Hematopoietic multipotent progenitor cell (in vitro differentiated cells): Measurements from ENCODE around the gene BCL2L12. TPM values are rescaled to one million over a fixed set of nuclear protein-coding genes. Genes with fewer than 3 reads are reported as not detected.

Experiments
- DNase-seq, 3 donors: peaks; one replicate each; pipeline ENCODE4 v3.0.0-alpha.2; 2011 to 2015; ENCODE audit warnings: low read depth in 2 of 3, low spot score in 2 of 3
- total RNA-seq: library from RNA; depleted of rRNA; stranded (reverse); fragments of >200 nt; gene quantifications from one replicate; pipeline ENCODE4 v1.2.3, GENCODE V29; 2012

The BCL2L12 gene
- total RNA-seq, 1 donor, result 8.1 TPM

- no peak for DNase-seq
Observed at GRCh38 chr19:49682274-49682673, 16.5 kb downstream of the BCL2L12 start.

GRCh38 chr19:49683814-49684250 lies 18.1 kb downstream of the BCL2L12 start:
- DNase-seq, result no peak

GRCh38 chr19:49684251-49684982 lies 18.7 kb downstream of the BCL2L12 start:
- no peak for DNase-seq

DNA sequence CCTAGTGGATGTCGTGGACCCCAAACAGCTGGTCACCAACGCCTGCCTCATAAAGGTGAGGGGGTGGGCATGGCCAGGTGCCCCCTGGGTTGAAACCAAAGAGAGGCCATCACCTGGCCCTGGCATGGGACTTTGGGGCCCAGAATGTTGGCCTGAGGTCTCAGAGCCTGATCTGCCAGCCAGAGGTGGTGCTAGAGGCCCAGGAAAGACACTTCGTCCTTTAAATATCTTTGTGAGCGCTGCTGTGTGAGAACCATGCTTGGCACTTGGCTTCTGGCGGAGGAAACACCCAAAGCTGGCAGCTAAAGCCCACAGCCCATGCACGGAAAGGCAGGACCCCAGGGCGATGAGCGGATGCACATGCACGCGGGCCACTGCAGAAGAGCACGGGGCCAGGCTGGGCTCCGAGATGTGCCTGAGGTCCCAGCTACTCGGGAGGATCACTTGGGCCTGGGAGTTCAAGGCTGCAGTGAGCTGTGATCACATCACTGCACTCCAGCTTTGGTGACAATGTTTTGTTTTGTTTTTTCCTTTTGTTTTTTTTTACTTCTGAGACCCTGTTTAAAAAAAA lies 19.3 kb downstream of the BCL2L12 start:
- no peak for DNase-seq

- DNase-seq, result no peak
Observed at GRCh38 chr19:49685845-49686332, 20.2 kb downstream of the BCL2L12 start.

DNA sequence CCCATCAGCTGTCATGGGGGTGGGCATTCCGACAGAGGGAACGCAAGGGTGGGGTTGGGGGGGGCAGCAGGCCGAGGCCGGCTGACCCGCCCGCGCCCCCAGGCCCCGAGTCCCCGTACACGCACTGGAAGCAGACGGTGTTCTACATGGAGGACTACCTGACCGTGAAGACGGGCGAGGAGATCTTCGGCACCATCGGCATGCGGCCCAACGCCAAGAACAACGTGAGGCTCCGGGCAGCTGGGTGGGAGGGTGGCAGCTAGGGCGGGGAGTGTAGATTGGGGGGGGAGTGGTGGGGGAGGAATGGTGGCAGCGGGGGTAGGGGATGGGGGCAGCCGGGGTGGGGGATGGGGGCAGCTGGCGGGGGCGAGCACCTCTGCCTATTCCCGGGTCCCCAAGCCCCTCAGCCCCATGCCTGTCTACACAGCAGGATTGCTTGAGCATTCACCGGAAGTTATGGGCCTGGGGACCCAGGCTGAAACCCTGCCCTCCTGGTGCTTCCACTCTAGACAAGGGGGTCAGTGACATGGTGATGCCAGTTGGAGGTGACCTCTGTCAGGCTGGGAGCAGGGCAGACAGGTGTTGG lies 20.9 kb downstream of the BCL2L12 start:
- no peak for DNase-seq

GRCh38 chr19:49687150-49687549 lies 21.4 kb downstream of the BCL2L12 start:
- no peak for DNase-seq

DNA sequence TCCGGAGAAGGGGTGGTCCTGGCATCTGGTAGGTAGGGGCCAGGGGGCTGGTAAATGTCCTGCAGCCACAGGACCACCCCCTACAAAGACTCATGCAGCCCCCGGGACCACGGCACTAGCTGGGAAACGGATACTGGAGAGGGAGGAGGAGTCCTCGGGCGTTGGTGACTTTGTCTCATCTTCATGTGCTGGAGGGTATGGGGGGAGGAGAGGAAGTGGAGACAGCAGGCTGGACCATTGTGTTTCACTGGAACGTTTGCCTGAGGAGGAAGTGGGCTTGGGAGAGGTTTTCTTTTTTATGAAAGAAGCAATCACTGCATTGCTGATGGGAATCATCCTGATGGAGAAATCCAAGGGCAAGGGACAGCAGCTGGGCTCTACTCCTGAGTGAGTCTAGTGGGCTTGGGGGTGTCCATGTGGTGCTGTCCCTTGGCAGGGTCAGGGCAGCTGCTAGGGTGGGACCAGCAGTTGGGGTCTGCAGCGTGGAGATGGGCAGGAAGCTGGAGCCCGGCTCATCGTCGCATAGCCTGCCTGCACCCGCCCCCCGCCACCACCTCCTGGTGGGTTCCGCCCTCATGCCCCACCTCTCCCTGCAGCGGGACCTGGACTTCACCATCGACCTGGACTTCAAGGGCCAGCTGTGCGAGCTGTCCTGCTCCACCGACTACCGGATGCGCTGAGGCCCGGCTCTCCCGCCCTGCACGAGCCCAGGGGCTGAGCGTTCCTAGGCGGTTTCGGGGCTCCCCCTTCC lies 22.0 kb downstream of the BCL2L12 start:
- no peak for DNase-seq

DNA sequence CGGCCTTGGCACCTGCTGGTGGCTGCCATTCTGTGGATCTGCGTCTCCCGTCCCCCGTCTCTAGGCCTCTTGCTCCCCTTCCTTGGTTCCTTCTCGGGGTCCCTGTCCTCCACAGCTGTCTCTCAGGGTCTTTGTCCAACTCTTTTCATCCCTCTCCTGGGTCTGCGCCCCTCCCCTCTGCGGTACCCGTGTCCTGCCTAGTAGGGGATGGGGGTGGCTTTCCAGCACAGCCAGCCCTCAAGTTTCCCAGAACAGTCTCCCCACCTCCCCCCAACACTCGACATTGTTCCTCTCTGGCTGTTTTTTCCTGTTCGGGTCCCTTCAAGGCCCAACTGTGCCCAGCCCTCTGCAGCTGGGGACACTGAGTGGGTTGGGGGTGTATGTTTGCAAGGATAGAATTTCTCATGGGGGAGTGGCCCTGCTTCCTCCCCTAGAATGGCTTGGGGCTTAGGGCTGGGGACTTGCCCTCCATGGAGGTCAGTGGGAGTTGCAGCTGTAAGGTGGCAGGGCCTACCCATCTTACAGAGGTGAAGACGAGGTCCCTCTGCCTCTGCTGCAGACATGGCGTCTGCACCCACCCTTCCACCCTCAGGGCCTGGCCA lies 22.9 kb downstream of the BCL2L12 start:
- no peak for DNase-seq

DNA sequence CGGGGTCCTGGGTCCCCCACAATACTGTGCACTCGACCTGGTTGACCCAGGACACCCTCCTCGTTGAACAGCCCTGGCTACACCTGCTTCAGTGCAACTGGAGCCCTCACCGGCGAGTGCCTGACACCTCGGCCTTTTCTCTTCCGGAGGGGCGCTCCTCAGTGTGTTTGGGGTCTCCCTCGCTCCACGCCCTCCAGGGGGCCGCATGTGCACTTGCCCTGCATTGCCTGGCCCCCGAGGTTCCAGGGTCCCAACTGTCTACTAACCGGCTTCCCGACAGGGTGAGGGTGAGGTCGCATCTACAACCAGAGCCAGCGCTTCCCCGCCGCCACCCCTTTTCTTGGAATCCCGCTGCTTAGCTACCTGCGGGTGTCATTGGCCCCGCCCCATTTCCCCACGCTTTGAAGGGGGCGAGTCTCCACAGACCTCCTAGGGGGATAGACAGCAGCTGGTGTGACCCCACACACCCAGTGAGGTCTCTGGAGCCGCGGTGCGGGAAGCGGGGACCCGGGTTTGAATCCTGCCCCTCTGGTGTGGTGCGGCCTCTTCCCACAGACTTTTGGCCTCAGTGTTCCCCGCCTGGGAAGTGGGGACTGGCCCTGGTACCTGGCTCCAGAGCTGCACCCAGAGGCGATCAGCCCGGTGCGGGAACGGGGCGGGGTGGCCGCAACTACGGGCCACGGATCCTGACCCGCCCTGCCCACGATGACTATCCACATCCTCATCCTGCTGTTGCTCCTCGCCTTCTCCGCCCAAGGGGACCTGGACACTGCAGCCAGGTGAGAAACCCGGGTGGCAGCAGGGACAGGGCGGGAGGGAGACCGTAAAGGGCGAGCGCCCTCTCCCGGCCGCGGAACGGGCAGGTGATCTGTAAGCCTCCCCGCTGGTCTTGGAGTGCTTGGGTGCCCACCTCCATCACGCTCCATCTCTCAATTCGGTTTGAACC lies 23.7 kb downstream of the BCL2L12 start, which contains the start of gene ADM5:
TSS of gene ADM5 (plus strand) at position 462 of the 946 bp plus-strand sequence. CDS start at position 706, 244 bp downstream.
- peak in 1 of 3 donors; percentile 30 for DNase-seq

DNA sequence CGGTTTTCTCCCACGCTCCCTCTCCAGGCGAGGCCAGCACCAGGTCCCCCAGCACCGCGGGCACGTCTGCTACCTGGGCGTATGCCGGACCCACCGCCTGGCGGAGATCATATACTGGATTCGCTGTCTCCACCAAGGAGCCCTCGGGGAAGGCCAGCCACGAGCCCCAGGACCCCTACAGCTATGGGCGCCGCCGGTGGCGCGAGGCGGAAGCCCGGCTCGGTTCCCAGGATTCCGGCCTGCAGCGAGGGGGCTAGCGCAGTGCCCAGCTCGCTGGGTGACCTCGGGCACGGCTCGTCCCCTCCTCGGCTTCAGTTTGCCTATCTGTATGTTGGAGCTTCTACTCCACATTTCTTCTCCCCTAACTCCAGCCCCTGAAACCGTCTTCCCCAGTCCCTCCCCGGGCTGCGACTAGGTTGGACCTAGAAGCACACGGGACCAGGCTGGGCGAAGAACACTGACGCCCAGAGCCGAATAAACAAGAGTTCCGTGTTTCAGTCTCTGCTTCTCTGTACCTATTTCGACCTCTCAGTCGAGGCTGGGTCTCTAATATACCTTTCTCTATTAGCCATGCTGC lies 24.4 kb downstream of the BCL2L12 start:
- DNase-seq, result no peak

- DNase-seq, result peak in 1 of 3 donors; percentile 20
Observed at GRCh38 chr19:49690656-49691242, 25.0 kb downstream of the BCL2L12 start, which contains the start of gene CPT1C. TSS of gene CPT1C (plus strand) at chr19:49691116. CDS start at chr19:49692253, 1,137 bp downstream.

DNA sequence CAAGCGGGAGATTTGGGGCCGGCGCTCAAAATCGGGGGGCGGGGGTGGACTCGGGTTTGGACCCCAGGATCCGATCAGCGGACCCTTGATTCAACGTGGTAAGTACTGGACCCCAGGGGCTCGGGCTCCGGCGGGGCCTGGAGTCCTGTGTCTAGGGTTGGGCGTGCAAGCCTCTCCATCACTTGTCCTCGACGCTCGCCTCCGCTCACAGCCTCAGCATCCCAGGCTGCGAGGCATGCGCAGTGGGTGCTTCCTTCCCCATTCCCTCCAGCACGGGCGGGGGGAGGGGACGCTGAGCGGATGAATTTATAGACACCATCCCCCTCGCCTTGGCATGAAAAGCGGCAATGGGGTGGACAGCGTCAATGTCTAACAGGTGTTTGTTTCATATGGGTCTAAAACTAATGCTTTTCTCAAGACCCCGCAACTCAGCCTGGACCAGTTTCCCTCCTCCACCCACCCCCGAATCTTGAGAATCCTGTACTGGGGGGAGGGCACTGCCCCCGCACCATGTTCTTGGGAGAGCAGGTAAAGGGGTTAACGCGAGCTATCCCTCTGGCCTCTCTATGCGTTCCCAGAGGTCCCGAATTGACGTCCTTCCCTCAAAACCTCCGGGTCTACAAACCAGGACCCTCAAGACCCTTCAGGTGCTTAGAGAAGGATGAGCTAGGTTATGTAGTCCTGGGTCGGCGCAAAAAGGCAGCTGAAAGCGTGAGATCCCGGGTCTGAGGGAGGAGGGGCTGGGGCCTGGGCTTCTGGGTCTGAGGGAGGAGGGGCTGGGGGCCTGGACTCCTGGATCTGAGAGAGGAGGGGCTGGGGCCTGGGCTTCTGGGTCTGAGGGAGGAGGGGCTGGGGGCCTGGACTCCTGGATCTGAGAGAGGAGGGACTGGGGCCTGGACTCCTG lies 25.8 kb downstream of the BCL2L12 start:
- peak in 2 of 3 donors; percentile 40 to 47 for DNase-seq

- DNase-seq, result no peak
Observed at GRCh38 chr19:49692147-49692506, 26.4 kb downstream of the BCL2L12 start.

GRCh38 chr19:49696115-49696514 lies 30.4 kb downstream of the BCL2L12 start:
- no peak for DNase-seq

DNA sequence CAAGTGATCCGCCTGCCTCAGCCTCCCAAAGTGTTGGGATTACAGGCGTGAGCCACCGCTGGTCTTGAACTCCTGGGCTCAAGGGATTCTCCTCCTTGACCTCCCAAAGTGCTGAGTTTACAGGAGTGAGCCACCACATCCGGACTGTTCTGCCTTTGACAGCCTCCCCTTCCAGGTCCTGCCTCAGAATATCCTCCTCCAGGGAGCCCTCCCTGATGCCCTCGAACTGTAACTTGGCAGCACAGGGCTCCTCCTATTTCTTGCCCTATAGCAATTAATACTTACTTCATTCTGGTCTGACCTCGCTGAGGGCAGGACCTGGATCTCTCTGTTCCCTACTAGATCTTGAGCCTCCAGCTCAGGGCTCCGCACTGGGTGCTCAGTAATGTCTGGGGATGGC lies 31.1 kb downstream of the BCL2L12 start:
- DNase-seq, result no peak

DNA sequence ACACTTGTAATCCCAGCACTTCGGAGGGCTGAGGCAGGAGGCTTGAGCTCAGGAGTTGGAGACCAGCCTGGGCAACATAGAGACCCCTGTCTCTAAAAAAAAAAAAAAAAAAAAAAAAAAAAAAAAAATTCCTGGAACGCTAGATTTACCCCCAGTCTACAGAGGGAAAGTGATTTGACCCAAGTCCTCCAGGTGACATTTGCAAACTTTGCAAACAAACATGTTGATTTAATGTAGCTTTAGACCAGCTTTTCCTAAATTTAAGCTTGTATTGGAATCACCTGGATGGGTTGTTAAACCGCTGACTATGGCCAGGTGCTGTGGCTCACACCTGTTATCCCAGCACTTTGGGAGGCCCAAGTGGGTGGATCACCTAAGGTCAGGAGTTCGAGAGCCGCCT lies 33.6 kb downstream of the BCL2L12 start:
- DNase-seq, result no peak

DNA sequence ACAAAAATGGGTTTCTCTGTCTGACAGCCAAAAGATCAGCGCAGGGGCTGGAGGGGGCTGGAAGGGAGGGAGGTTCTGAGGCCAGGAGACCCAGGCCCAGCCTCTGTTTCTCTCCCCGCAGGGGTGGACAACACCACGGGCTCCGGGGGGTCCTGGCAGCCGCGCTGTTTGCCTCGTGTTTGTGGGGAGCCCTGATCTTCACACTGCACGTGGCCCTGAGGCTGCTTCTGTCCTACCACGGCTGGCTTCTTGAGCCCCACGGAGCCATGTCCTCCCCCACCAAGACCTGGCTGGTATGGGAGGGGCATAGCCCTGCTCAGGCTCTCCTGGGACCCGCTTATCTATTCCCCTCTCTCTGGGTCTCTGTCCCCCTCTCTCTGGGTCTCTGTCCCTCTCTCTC lies 34.8 kb downstream of the BCL2L12 start:
- no peak for DNase-seq
